ENCODE measurements around the gene EFCAB9. TPM values are rescaled to one million over a fixed set of nuclear protein-coding genes. Genes with fewer than 3 reads are reported as not detected.
A peak's percentile ranks its signal among the peaks of the same experiment; 100 is the strongest.

The EFCAB9 gene
- total and polyA plus RNA-seq, 2 donors (not counting 1 experiment from before 2014, with no cell fraction given): not detected

- no peak for DNase-seq (ENCODE audit: low read depth in 2 of 2)
- Histone ChIP-seq H3K27ac (ENCODE audit: insufficient read depth, low read length) (peak overlapping the region; percentile 81), H3K9ac (ENCODE audit: insufficient read depth, low read length) (no peak overlapping the region), H3K27me3 (ENCODE audit: control insufficient read depth, insufficient read depth, low read length) (no peaks in the 10 kb centered on the region), H4K20me1 (ENCODE audit: control insufficient read depth, extremely low read depth, insufficient read depth, low read length) (no peaks in the 10 kb centered on the region), H3K4me3 (replicated peaks in 1 of 4; ENCODE audit: control extremely low read depth in 1 of 4, insufficient read depth in 1 of 4, low read depth in 3 of 4, low read length in 4 of 4) (peak overlapping the region; percentile 60 to 86 (median 78)), H3K79me2 (ENCODE audit: control insufficient read depth, insufficient read depth, low read length) (peaks cover 31% of the 10 kb centered on the region), H3K9me3 (ENCODE audit: control insufficient read depth, insufficient read depth, low read depth, low read length) (no peaks in the 10 kb centered on the region), H2AFZ (ENCODE audit: low read length) (no peak overlapping the region), H3K4me2 (ENCODE audit: extremely low read depth, insufficient read depth, low read length) (peak overlapping the region; percentile 79), H3K36me3 (ENCODE audit: control insufficient read depth, insufficient read depth, low read length) (peaks cover 2% of the 10 kb centered on the region), H3K4me1 (ENCODE audit: control insufficient read depth, extremely low read depth, insufficient read depth, low read length) (peaks cover 6% of the 10 kb centered on the region)
- TF ChIP-seq CTCF (conservative IDR thresholded peaks at IDR 0.05 in 1 of 2, IDR thresholded peaks at IDR 0.05 in 1 of 2; ENCODE audit: low read depth in 1 of 2, low read length in 2 of 2) (no peak), EZH2 (IDR thresholded peaks at IDR 0.05; ENCODE audit: low read length, missing control alignments) (no peak)
Observed at GRCh38 chr5:172186114-172186695, 7.8 kb upstream of the EFCAB9 start.

- TF ChIP-seq EZH2 (IDR thresholded peaks at IDR 0.05; ENCODE audit: low read length, missing control alignments) (no peak), CTCF (conservative IDR thresholded peaks at IDR 0.05 in 1 of 2, IDR thresholded peaks at IDR 0.05 in 1 of 2; ENCODE audit: low read depth in 1 of 2, low read length in 2 of 2) (no peak)
- peak overlapping the region; percentile 81 for H3K27ac ChIP-seq (ENCODE audit: insufficient read depth, low read length)
Observed at GRCh38 chr5:172187118-172188032, 6.6 kb upstream of the EFCAB9 start.

More at GRCh38 chr5:172187118-172188032, 6.6 kb upstream of the EFCAB9 start:
- peak overlapping the region; percentile 60 to 86 (median 78) for H3K4me3 ChIP-seq (replicated peaks in 1 of 4; ENCODE audit: control extremely low read depth in 1 of 4, insufficient read depth in 1 of 4, low read depth in 3 of 4, low read length in 4 of 4)
- peak; percentile 75 to 79 for DNase-seq (ENCODE audit: low read depth in 2 of 2)
- H3K9me3 ChIP-seq (ENCODE audit: control insufficient read depth, insufficient read depth, low read depth, low read length): no peaks in the 10 kb centered on the region
- H3K4me1 ChIP-seq (ENCODE audit: control insufficient read depth, extremely low read depth, insufficient read depth, low read length): peaks cover 6% of the 10 kb centered on the region
- peak overlapping the region; percentile 50 for H2AFZ ChIP-seq (ENCODE audit: low read length)
- H4K20me1 ChIP-seq (ENCODE audit: control insufficient read depth, extremely low read depth, insufficient read depth, low read length): no peaks in the 10 kb centered on the region
- H3K36me3 ChIP-seq (ENCODE audit: control insufficient read depth, insufficient read depth, low read length): peaks cover 2% of the 10 kb centered on the region
- H3K27me3 ChIP-seq (ENCODE audit: control insufficient read depth, insufficient read depth, low read length): no peaks in the 10 kb centered on the region
- peak overlapping the region; percentile 67 for H3K9ac ChIP-seq (ENCODE audit: insufficient read depth, low read length)
- H3K4me2 ChIP-seq (ENCODE audit: extremely low read depth, insufficient read depth, low read length): peak overlapping the region; percentile 79
- peaks cover 31% of the 10 kb centered on the region for H3K79me2 ChIP-seq (ENCODE audit: control insufficient read depth, insufficient read depth, low read length)
